ENCODE measurements around the gene TMBIM4. TPM values are rescaled to one million over a fixed set of nuclear protein-coding genes. Genes with fewer than 3 reads are reported as not detected.
"Not testable (repeated sequence)": the region's sequence is repeated elsewhere in the genome, so short reads cannot be mapped to it uniquely, and the experiment has no call there.

Gene TMBIM4
- total RNA-seq, 4 donors from 2014 or later: 104 to 131 (median 114) TPM

- no peaks in the 10 kb centered on the region for H3K9me3 ChIP-seq
- H3K27me3 ChIP-seq: peaks cover 0 to 31% (median 0%) of the 10 kb centered on the region in 4 donors
- TF ChIP-seq, protein P1, sequence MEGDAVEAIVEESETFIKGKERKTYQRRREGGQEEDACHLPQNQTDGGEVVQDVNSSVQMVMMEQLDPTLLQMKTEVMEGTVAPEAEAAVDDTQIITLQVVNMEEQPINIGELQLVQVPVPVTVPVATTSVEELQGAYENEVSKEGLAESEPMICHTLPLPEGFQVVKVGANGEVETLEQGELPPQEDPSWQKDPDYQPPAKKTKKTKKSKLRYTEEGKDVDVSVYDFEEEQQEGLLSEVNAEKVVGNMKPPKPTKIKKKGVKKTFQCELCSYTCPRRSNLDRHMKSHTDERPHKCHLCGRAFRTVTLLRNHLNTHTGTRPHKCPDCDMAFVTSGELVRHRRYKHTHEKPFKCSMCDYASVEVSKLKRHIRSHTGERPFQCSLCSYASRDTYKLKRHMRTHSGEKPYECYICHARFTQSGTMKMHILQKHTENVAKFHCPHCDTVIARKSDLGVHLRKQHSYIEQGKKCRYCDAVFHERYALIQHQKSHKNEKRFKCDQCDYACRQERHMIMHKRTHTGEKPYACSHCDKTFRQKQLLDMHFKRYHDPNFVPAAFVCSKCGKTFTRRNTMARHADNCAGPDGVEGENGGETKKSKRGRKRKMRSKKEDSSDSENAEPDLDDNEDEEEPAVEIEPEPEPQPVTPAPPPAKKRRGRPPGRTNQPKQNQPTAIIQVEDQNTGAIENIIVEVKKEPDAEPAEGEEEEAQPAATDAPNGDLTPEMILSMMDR (IDR thresholded peaks at IDR 0.05): no peak
- no peak for TF ChIP-seq POLR2A (IDR thresholded peaks at IDR 0.05)
- no peak overlapping the region for H3K4me3 ChIP-seq
- no peak for DNase-seq
- no peak overlapping the region for H3K27ac ChIP-seq
- WGBS, 2 donors: 74 to 77% methylated on average over 3 of the region's 3 CpGs
- intact Hi-C loops (cut with DNase I): no loop called here
- H3K4me1 ChIP-seq: no peaks in the 10 kb centered on the region
- no peaks in the 10 kb centered on the region for H3K36me3 ChIP-seq
These were observed 13.2 kb upstream of the TMBIM4 start for GRCh38 chr12:66182956-66183355.

DNA sequence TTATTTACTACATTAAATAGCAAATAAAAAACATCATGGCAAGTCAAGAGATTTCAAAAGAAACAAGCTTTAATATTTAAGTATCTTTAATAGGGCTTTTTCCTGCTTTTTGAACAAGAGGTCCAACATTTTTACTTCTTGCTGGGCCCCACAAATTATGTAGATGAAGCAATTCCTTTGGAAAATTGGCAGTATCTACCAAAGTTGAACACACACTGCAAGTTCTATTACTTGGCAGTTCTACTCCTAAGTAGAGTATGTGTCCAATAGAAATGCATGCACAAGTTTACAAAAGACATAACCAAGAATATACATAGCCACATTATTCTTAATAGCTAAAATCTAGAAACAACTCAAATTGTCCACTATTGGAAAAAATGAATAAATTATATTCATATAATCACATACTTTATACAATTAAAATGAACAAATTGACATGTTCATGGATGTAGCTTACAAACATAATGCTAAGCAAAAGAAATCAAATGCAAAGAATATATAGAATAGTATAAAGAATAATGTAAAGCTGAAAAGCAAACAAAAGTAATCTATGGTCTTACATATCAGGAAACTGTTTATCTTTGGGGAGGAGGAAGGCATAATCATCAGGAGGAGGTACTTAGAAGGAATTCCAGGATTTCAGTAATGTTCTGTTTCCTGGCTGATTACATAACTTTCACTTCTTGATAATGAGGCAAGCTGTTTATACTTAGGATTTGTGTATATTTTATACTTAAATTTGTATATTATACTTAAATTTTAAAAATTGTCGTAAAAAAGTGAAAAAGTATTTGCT is 6.5 kb upstream of the TMBIM4 start:
- WGBS, 2 donors: 31 to 55% methylated on average over 1 of the region's 1 CpG
- peaks cover 0 to 15% (median 0%) of the 10 kb centered on the region in 4 donors for H3K27me3 ChIP-seq
- intact Hi-C loops (cut with DNase I): no loop called here
- H3K9me3 ChIP-seq: no peaks in the 10 kb centered on the region
- no peak for DNase-seq
- no peak overlapping the region for H3K27ac ChIP-seq
- no peaks in the 10 kb centered on the region for H3K36me3 ChIP-seq
- TF ChIP-seq POLR2A (IDR thresholded peaks at IDR 0.05): no peak
- TF ChIP-seq, protein P1 (IDR thresholded peaks at IDR 0.05): no peak
- no peak overlapping the region for H3K4me3 ChIP-seq
- H3K4me1 ChIP-seq: peaks cover 0 to 5% (median 0%) of the 10 kb centered on the region in 3 donors

- DNase-seq; H3K4me3 ChIP-seq; H3K27ac ChIP-seq; H3K36me3 ChIP-seq; H3K4me1 ChIP-seq; intact Hi-C loops (cut with DNase I); H3K9me3 ChIP-seq: not testable (repeated sequence)
- WGBS, 2 donors: 89% methylated on average over 8 to 23 of the region's 54 CpGs
- H3K27me3 ChIP-seq: peaks cover 0 to 13% (median 0%) of the 10 kb centered on the region in 4 donors
These were observed 4.9 kb upstream of the TMBIM4 start for GRCh38 chr12:66174391-66175325.

DNA sequence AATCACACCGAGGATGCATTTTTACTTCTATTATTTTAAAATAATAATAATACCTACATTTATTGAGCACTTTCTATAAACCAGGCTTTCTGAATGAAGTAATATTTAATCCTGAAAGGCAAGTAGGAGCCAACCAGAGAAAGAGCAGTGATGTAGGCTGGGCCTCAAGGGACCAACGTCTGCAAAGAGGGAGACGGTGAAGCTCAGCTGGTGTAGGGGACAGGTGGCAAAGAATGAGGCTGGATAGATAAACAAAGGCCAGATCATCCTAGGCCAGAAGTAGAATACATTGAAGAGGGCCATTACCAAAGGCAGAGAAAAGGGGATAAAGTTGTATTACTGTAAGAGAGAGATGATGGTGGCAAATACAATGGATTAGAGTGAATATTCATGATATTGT is 810 bp upstream of the TMBIM4 start:
- DNase-seq: no peak
- no peaks in the 10 kb centered on the region for H3K9me3 ChIP-seq
- intact Hi-C loops (cut with DNase I): no loop called here
- 93 to 94% methylated on average over 3 of the region's 3 CpGs for WGBS, 2 donors
- H3K4me3 ChIP-seq: peak overlapping the region; percentile 81 to 94 (median 87)
- no peaks in the 10 kb centered on the region for H3K27me3 ChIP-seq
- H3K27ac ChIP-seq: peak overlapping the region in 3 of 4 donors; percentile 98 to 99 (median 99)
- peaks cover 0 to 27% (median 9%) of the 10 kb centered on the region in 3 donors for H3K4me1 ChIP-seq
- no peak for TF ChIP-seq POLR2A (IDR thresholded peaks at IDR 0.05)
- TF ChIP-seq, protein P1 (IDR thresholded peaks at IDR 0.05): no peak
- H3K36me3 ChIP-seq: peaks cover 0 to 18% (median 0%) of the 10 kb centered on the region in 3 donors

DNA sequence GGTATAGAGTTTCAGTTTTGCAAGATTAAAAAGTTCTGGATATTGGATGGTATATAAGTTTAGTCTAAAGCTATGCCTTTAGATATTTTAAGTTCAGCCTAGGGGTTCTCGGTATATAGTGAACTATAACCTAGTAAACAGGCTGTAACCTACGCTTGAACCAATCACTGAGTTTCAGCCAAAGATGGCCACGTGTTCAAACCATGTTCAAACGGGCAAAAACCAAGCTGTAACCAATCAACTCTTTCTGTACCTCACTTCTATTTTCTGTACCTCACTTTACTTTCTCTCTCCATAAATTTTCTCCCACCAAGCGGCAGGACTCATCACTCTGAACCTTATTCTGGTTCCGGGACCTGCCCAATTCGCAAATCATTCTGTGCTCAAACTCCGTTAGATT is 1.4 kb downstream of the TMBIM4 start:
- Histone ChIP-seq H3K4me3 (peak overlapping the region in 3 of 4 donors; percentile 81 to 93 (median 81)), H3K27me3 (no peaks in the 10 kb centered on the region), H3K36me3 (peaks cover 0 to 23% (median 0%) of the 10 kb centered on the region in 3 donors), H3K4me1 (peaks cover 0 to 29% (median 9%) of the 10 kb centered on the region in 3 donors), H3K9me3 (peaks cover 0 to 3% (median 0%) of the 10 kb centered on the region in 3 donors), H3K27ac (peak overlapping the region; percentile 96 to 99 (median 98))
- WGBS, 2 donors: 70 to 74% methylated on average over 8 of the region's 8 CpGs
- TF ChIP-seq, protein P1 (IDR thresholded peaks at IDR 0.05): no peak
- no peak for TF ChIP-seq POLR2A (IDR thresholded peaks at IDR 0.05)
- DNase-seq: no peak
- intact Hi-C loops (cut with DNase I): no loop called here

Measured in esophagus squamous epithelium (tissue), 5 donors.